GM12878 (cell line): ENCODE measurements around the gene PLXNC1. TPM values are rescaled to one million over a fixed set of nuclear protein-coding genes. Genes with fewer than 3 reads are reported as not detected.

Experiments
- ATAC-seq: fragments of 200-7000 bp; cut with Tn5 transposase; 3 replicates; pipeline ENCODE4 v1.9.1; 2020; ENCODE audit warnings: mild to moderate bottlenecking, moderate library complexity
- BruUV-seq: library from RNA; stranded (reverse); fragments of 400-500 nt; replicated peaks from 2 replicates; lab custom pipeline; 2021; lab: Mats Ljungman, UMichigan
- CTCF ChIA-PET: fragments of 300-600 bp; sonication (Branson Sonifier 250); formaldehyde crosslinking; extraction: SDS; loops from one replicate; lab custom pipeline; 2021; ENCODE audit warnings: inconsistent platforms; lab: Yijun Ruan, JAX
- POLR2A ChIA-PET: fragments of 350-600 bp; formaldehyde crosslinking; extraction: SDS; loops from one replicate; lab custom pipeline; 2021; ENCODE audit warnings: inconsistent platforms; lab: Charles Lee
- RAD21 ChIA-PET: fragments of 300-600 bp; sonication (Branson Sonifier 250); formaldehyde crosslinking; loops from one replicate; lab custom pipeline; 2023; ENCODE audit warnings: antibody characterized with exemption; ENCODE audit not compliant: unreplicated experiment; lab: Charles Lee
- SMC1A ChIA-PET: fragments of 300-600 bp; sonication (Branson Sonifier 250); formaldehyde crosslinking; loops from one replicate; lab custom pipeline; 2023; ENCODE audit not compliant: unreplicated experiment, uncharacterized antibody; lab: Charles Lee
- DNase-seq: peaks from one replicate; pipeline ENCODE4 v3.0.0-alpha.2; 2011; ENCODE audit warnings: low read depth, low spot score
- FAIRE-seq: peaks from 3 replicates; lab custom pipeline; 2011; peaks lifted over from hg19 to GRCh38; lab: Jason Lieb, UNC
- H2AFZ ChIP-seq: 2 replicates; pipeline ENCODE4 v1.6.0; 2011; ENCODE audit warnings: low read depth, low read length, control low read depth; ENCODE audit not compliant: control insufficient read depth
- H3K27ac ChIP-seq: 2 replicates; pipeline ENCODE4 v1.5.1; 2011; ENCODE audit warnings: control low read depth; ENCODE audit not compliant: control insufficient read depth, insufficient read depth
- H3K27me3 ChIP-seq, 2 experiments: replicated peaks in 1 of 2; 2 replicates each; pipeline versions ENCODE4 v1.6.0 to v1.6.1; 2011; ENCODE audit warnings: low read length in 1 of 2; ENCODE audit not compliant: control insufficient read depth in 2 of 2, insufficient read depth in 2 of 2
- H3K36me3 ChIP-seq, 2 experiments: 2 replicates each; pipeline ENCODE4 v1.5.1; 2011; ENCODE audit warnings: low read length in 1 of 2; ENCODE audit not compliant: control insufficient read depth in 2 of 2, insufficient read depth in 2 of 2
- H3K4me1 ChIP-seq: 2 replicates; pipeline ENCODE4 v1.6.1; 2011; ENCODE audit warnings: mild to moderate bottlenecking, low read length, moderate library complexity, mixed read lengths; ENCODE audit not compliant: control insufficient read depth, insufficient read depth
- H3K4me2 ChIP-seq: 2 replicates; pipeline ENCODE4 v1.6.0; 2011; ENCODE audit warnings: control low read depth; ENCODE audit not compliant: control insufficient read depth, insufficient read depth
- H3K4me3 ChIP-seq: fragments of 200-600 bp; sonication (generic); 2 replicates; pipeline ENCODE4 v1.5.1; 2016
- H3K79me2 ChIP-seq: 2 replicates; pipeline ENCODE4 v1.6.0; 2011; ENCODE audit warnings: low read length; ENCODE audit not compliant: control insufficient read depth, insufficient read depth
- H3K9ac ChIP-seq: 2 replicates; pipeline ENCODE4 v1.8.0; 2011; ENCODE audit warnings: low read length, control low read depth, mixed read lengths; ENCODE audit not compliant: control insufficient read depth, insufficient read depth
- H3K9me3 ChIP-seq: replicated peaks from 3 replicates; pipeline ENCODE4 v1.5.1; 2011; ENCODE audit warnings: mild to moderate bottlenecking, low read length; ENCODE audit not compliant: control insufficient read depth, insufficient read depth
- H4K20me1 ChIP-seq: 2 replicates; pipeline ENCODE4 v1.6.0; 2011; ENCODE audit not compliant: control insufficient read depth, insufficient read depth
- BCL11A ChIP-seq: IDR thresholded peaks from 2 replicates; pipeline ENCODE4 v1.6.1; 2011; ENCODE audit warnings: low read depth, low read length
- BHLHE40 ChIP-seq, 2 experiments: fragments of 450-650 bp in 1 of 2; IDR thresholded peaks; 2 replicates each; pipeline ENCODE4 v1.6.1; 2011 to 2017; ENCODE audit warnings: low read depth in 2 of 2, borderline replicate concordance in 1 of 2, improper control_type of control experiment in 1 of 2, low read length in 1 of 2, mild to moderate bottlenecking in 1 of 2
- CREM ChIP-seq: IDR thresholded peaks from 2 replicates; pipeline ENCODE4 v1.6.1; 2014; ENCODE audit warnings: antibody characterized with exemption, low read depth
- ETV6 ChIP-seq, 2 experiments: fragments of 450-650 bp in 1 of 2; IDR thresholded peaks in 1 of 2; conservative IDR thresholded peaks in 1 of 2; 2 replicates each; pipeline ENCODE4 v1.6.1; 2014; ENCODE audit warnings: antibody characterized with exemption in 1 of 2, borderline replicate concordance in 1 of 2, low read depth in 1 of 2, mild to moderate bottlenecking in 1 of 2, moderate library complexity in 1 of 2
- FOXM1 ChIP-seq: IDR thresholded peaks from 2 replicates; pipeline ENCODE4 v1.6.1; 2012; ENCODE audit warnings: low read depth, mild to moderate bottlenecking, inconsistent platforms, low read length, moderate library complexity
- IRF4 ChIP-seq: IDR thresholded peaks from 2 replicates; pipeline ENCODE4 v1.6.1; 2011; ENCODE audit warnings: low read depth, low read length
- MTA2 ChIP-seq: fragments of 450-650 bp; IDR thresholded peaks from 2 replicates; pipeline ENCODE4 v1.6.1; 2016; ENCODE audit warnings: low read depth, mild to moderate bottlenecking, moderate library complexity
- MXI1 ChIP-seq: fragments of 150-350 bp; IDR thresholded peaks from 2 replicates; pipeline ENCODE4 v1.6.1; 2011; ENCODE audit warnings: low read depth, mild to moderate bottlenecking, inconsistent platforms, low read length, improper control_type of control experiment
- NFIC ChIP-seq: IDR thresholded peaks from 2 replicates; pipeline ENCODE4 v1.6.1; 2012; ENCODE audit warnings: low read depth, mild to moderate bottlenecking, inconsistent platforms, low read length, moderate library complexity
- PAX5 ChIP-seq: IDR thresholded peaks from 2 replicates; pipeline ENCODE4 v1.6.1; 2011; ENCODE audit warnings: low read depth, low read length, borderline replicate concordance
- POLR2A ChIP-seq: IDR thresholded peaks from 2 replicates; pipeline ENCODE4 v1.6.1; 2011; ENCODE audit warnings: low read depth, mild to moderate bottlenecking, low read length
- SMAD5 ChIP-seq: IDR thresholded peaks from 2 replicates; pipeline ENCODE4 v1.6.1; 2016; ENCODE audit warnings: antibody characterized with exemption, low read depth
- SUPT20H ChIP-seq: IDR thresholded peaks from 2 replicates; pipeline ENCODE4 v1.6.1; 2011; ENCODE audit warnings: low read depth, mild to moderate bottlenecking, low read length, moderate library complexity, borderline replicate concordance; ENCODE audit not compliant: control insufficient read depth
- ZNF217 ChIP-seq: fragments of 450-650 bp; IDR thresholded peaks from 2 replicates; pipeline ENCODE4 v1.6.1; 2017; ENCODE audit warnings: antibody characterized with exemption, mild to moderate bottlenecking
- ZZZ3 ChIP-seq: IDR thresholded peaks from 2 replicates; pipeline ENCODE4 v1.6.1; 2011; ENCODE audit warnings: low read depth; ENCODE audit not compliant: control insufficient read depth, insufficient read length
- WGBS: methylation state at CpG from one replicate; pipeline ENCODE4 v1.1.6; 2016; ENCODE audit warnings: low lambda C conversion rate; ENCODE audit not compliant: insufficient replicate concordance, insufficient coverage; ENCODE audit errors: missing lambda C conversion rate; 5-methylcytosine and 5-hydroxymethylcytosine counted together
- in situ Hi-C: fragments of 300-500 bp; cut with MboI; formaldehyde crosslinking; loops from 9 replicates; pipeline ENCODE4 v1.14.3; 2018; ENCODE audit warnings: mixed read lengths
- intact Hi-C: fragments of 100-400 bp; cut with micrococcal nuclease; formaldehyde crosslinking; loops from one replicate; pipeline ENCODE4 v1.14.2; 2022; ENCODE audit not compliant: unreplicated experiment
- polyA plus RNA-seq, 11 experiments: library from polyadenylated mRNA; depleted of rRNA in 4 of 11; unstranded in 6 of 11; stranded (reverse) in 5 of 11; fragments of >200 nt; fragmentation: Nextera tagmentation in 4 of 11; fragmentation: Illumina TruSeq in 1 of 11; extraction: Ambion mirVana in 4 of 11; extraction: Trizol in 1 of 11; gene quantifications; 1 replicate in 1 of 11; 2 replicates in 10 of 11; pipeline versions ENCODE4 v1.2.1 to v1.2.3, GENCODE V29; 2011 to 2016; ENCODE audit warnings: inconsistent platforms in 2 of 11, missing spikeins in 2 of 11, low read depth in 1 of 11
- total RNA-seq, 4 experiments: library from RNA; depleted of rRNA in 3 of 4; stranded (reverse); fragments of >200 nt in 3 of 4; fragmentation: Illumina TruSeq in 1 of 4; extraction: Trizol in 1 of 4; gene quantifications; 2 replicates each; pipeline versions ENCODE4 v1.2.1 to v1.2.3, GENCODE V29; 2013 to 2021
- TF ChIP-seq, protein P1 (sequence below): IDR thresholded peaks from 2 replicates; pipeline ENCODE4 v1.6.1; 2012; ENCODE audit warnings: improper control_type of control experiment, low read depth, low read length; ENCODE audit not compliant: insufficient replicate concordance

The PLXNC1 gene
- total and polyA plus RNA-seq, 10 of the 15 experiments (the other 5 are each of a cell fraction or from before 2014, with no cell fraction given) = 5.2 to 41.2 (median 24.6) TPM

DNA sequence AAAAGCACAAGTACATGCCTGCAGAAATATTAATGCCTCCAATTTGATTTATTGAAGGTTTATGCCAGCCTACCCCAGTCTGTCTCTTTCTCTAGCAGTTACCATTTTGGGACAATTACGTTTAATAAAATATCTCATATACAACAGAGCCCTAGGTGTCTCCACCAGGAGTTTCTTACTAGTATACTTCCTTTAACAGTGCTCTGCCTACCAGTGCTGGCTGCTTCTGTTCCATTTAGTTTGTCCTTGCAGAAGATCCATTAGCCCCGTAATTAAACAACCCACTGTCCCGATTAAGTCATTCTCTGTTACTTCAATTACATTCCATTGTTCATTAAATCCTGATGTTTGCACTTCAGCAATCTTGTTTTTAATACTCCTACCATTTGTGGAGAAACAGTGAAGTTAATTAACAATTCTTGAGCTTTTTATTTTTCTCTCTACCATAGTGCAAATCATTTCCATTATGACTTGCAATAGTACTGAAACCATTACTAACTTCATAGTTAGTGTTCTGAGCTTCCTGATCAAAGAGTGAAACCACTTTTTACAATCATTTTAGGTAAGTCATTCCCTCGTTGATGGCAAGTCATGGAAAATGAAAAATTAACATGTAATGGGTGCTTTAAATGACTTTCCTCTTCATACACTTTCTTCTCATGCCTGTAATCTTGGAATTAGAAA is 121.1 kb downstream of the PLXNC1 start:
- RAD21 ChIA-PET = interaction anchor here (0.8 to 4.8 kb wide), 16 partner anchors 9 to 121 kb away, joined by 3 to 42 read pairs (median 4); no protein-coding TSS in a partner anchor
- Histone ChIP-seq H3K4me3 (no peak overlapping the region), H4K20me1 (no peaks in the 10 kb centered on the region), H3K36me3 (peaks cover 6 to 23% of the 10 kb centered on the region in 2 experiments), H3K4me1 (peaks cover 61% of the 10 kb centered on the region), H3K27me3 (no peaks in the 10 kb centered on the region), H3K79me2 (no peaks in the 10 kb centered on the region), H3K9me3 (no peaks in the 10 kb centered on the region; the same call in 2 of the 3 replicates), H3K4me2 (peak overlapping the region; percentile 1; the same call in 1 of the 2 replicates), H3K9ac (no peak overlapping the region), H2AFZ (no peak overlapping the region), H3K27ac (0 out of 2 replicates have a peak overlapping the region, but pooled peaks have one; percentile 15)
- ATAC-seq = peak; percentile 66
- CTCF ChIA-PET = interaction anchor here (0.8 to 2.7 kb wide), 15 partner anchors 7 to 165 kb away, joined by 3 to 9 read pairs (median 4); no protein-coding TSS in a partner anchor
- 57% methylated on average over 4 of the region's 4 CpGs for WGBS
- BruUV-seq = no TSS peak
- in situ Hi-C loops = no loop called here
- SMC1A ChIA-PET = interaction anchor here (0.6 to 3.8 kb wide), 39 partner anchors 8 to 548 kb away, joined by 3 to 23 read pairs (median 5); no protein-coding TSS in a partner anchor
- POLR2A ChIA-PET = interaction anchor here (0.8 to 2.4 kb wide), 10 partner anchors 7 to 118 kb away, joined by 3 to 11 read pairs (median 4); no protein-coding TSS in a partner anchor
- no peak for FAIRE-seq
- intact Hi-C loops = loop anchor here (2.0 kb wide), 1 partner anchor 39 kb away; no protein-coding TSS in a partner anchor
- no peak for DNase-seq
- TF ChIP-seq FOXM1 (peak; percentile 71; the same call in 1 of the 2 replicates), PAX5 (no peak), ZZZ3 (no peak), MTA2 (peak; percentile 93), MXI1 (no peak), SMAD5 (0 out of 2 replicates have a peak, but pooled peaks have one; percentile 16), IRF4 (peak; percentile 32; the same call in 1 of the 2 replicates), NFIC (peak; percentile 89), BHLHE40 (IDR thresholded peaks at IDR 0.05; ENCODE audit: borderline replicate concordance in 1 of 2, low read depth in 2 of 2, low read length in 1 of 2) (no peak), ETV6 (conservative IDR thresholded peaks at IDR 0.05 in 1 of 2, IDR thresholded peaks at IDR 0.05 in 1 of 2; ENCODE audit: borderline replicate concordance in 1 of 2, low read depth in 1 of 2) (peak in 1 of 2 experiments; percentile 32; a peak in 1 of 4 replicates), ZNF217 (peak; percentile 38; the same call in 1 of the 2 replicates), POLR2A (no peak), CREM (no peak), BCL11A (0 out of 2 replicates have a peak, but pooled peaks have one; percentile 29), SUPT20H (no peak)
- TF ChIP-seq, protein P1, sequence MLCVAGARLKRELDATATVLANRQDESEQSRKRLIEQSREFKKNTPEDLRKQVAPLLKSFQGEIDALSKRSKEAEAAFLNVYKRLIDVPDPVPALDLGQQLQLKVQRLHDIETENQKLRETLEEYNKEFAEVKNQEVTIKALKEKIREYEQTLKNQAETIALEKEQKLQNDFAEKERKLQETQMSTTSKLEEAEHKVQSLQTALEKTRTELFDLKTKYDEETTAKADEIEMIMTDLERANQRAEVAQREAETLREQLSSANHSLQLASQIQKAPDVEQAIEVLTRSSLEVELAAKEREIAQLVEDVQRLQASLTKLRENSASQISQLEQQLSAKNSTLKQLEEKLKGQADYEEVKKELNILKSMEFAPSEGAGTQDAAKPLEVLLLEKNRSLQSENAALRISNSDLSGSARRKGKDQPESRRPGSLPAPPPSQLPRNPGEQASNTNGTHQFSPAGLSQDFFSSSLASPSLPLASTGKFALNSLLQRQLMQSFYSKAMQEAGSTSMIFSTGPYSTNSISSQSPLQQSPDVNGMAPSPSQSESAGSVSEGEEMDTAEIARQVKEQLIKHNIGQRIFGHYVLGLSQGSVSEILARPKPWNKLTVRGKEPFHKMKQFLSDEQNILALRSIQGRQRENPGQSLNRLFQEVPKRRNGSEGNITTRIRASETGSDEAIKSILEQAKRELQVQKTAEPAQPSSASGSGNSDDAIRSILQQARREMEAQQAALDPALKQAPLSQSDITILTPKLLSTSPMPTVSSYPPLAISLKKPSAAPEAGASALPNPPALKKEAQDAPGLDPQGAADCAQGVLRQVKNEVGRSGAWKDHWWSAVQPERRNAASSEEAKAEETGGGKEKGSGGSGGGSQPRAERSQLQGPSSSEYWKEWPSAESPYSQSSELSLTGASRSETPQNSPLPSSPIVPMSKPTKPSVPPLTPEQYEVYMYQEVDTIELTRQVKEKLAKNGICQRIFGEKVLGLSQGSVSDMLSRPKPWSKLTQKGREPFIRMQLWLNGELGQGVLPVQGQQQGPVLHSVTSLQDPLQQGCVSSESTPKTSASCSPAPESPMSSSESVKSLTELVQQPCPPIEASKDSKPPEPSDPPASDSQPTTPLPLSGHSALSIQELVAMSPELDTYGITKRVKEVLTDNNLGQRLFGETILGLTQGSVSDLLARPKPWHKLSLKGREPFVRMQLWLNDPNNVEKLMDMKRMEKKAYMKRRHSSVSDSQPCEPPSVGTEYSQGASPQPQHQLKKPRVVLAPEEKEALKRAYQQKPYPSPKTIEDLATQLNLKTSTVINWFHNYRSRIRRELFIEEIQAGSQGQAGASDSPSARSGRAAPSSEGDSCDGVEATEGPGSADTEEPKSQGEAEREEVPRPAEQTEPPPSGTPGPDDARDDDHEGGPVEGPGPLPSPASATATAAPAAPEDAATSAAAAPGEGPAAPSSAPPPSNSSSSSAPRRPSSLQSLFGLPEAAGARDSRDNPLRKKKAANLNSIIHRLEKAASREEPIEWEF = no peak
